Nephron progenitor cell (in vitro differentiated cells): ENCODE data around the gene VSX1.

Experiments
- DNase-seq: peaks from one replicate; pipeline ENCODE4 v3.0.0; 2021
- H3K27ac Mint-ChIP-seq: 2 replicates; pipeline ENCODE4 v1.8.0; 2021; ENCODE audit warnings: mild to moderate bottlenecking, moderate library complexity, mixed read lengths
- H3K27me3 Mint-ChIP-seq: 2 replicates; pipeline ENCODE4 v1.8.0; 2021; ENCODE audit warnings: mild to moderate bottlenecking, low read depth, mixed read lengths; ENCODE audit not compliant: poor library complexity
- H3K36me3 Mint-ChIP-seq: 2 replicates; pipeline ENCODE4 v1.8.0; 2021; ENCODE audit warnings: low read depth, mixed read lengths
- H3K4me1 Mint-ChIP-seq: 2 replicates; pipeline ENCODE4 v1.8.0; 2021; ENCODE audit warnings: mixed read lengths
- H3K4me3 Mint-ChIP-seq: 2 replicates; pipeline ENCODE4 v1.8.0; 2021; ENCODE audit warnings: mild to moderate bottlenecking, moderate library complexity, mixed read lengths
- H3K9me3 Mint-ChIP-seq: 2 replicates; pipeline ENCODE4 v1.8.0; 2021; ENCODE audit warnings: mild to moderate bottlenecking, moderate library complexity, mixed read lengths
- CTCF ChIP-seq: fragments of 200-600 bp; sonication (generic); IDR thresholded peaks from 2 replicates; pipeline ENCODE4 v1.5.0; 2021; ENCODE audit warnings: antibody characterized with exemption

The VSX1 gene

GRCh38 chr20:25081065-25081729, 744 bp downstream of the VSX1 start:
- Mint-ChIP-seq H3K4me3 (peak overlapping the region; percentile 62), H3K27ac (no peak overlapping the region), H3K36me3 (no peaks in the 10 kb centered on the region), H3K9me3 (peaks cover 11% of the 10 kb centered on the region), H3K4me1 (no peaks in the 10 kb centered on the region), H3K27me3 (peaks cover 99% of the 10 kb centered on the region)
- peak; percentile 90 for DNase-seq
- TF ChIP-seq CTCF = peak; percentile 11

GRCh38 chr20:25079171-25079570, 2.8 kb downstream of the VSX1 start:
- H3K27me3 Mint-ChIP-seq = peaks cover 97% of the 10 kb centered on the region
- H3K4me3 Mint-ChIP-seq = no peak overlapping the region
- H3K4me1 Mint-ChIP-seq = no peaks in the 10 kb centered on the region
- TF ChIP-seq CTCF = no peak
- peaks cover 4% of the 10 kb centered on the region for H3K9me3 Mint-ChIP-seq
- no peaks in the 10 kb centered on the region for H3K36me3 Mint-ChIP-seq
- no peak overlapping the region for H3K27ac Mint-ChIP-seq
- no peak for DNase-seq

GRCh38 chr20:25078662-25079061, 3.3 kb downstream of the VSX1 start:
- no peaks in the 10 kb centered on the region for H3K36me3 Mint-ChIP-seq
- peaks cover 4% of the 10 kb centered on the region for H3K9me3 Mint-ChIP-seq
- no peak for TF ChIP-seq CTCF
- no peak for DNase-seq
- no peaks in the 10 kb centered on the region for H3K4me1 Mint-ChIP-seq
- no peak overlapping the region for H3K27ac Mint-ChIP-seq
- H3K4me3 Mint-ChIP-seq = no peak overlapping the region
- H3K27me3 Mint-ChIP-seq = peaks cover 92% of the 10 kb centered on the region

GRCh38 chr20:25077610-25078169, 4.3 kb downstream of the VSX1 start:
- DNase-seq = peak; percentile 41
- no peak overlapping the region for H3K4me3 Mint-ChIP-seq

GRCh38 chr20:25076731-25077609, 5.0 kb downstream of the VSX1 start:
- peaks cover 87% of the 10 kb centered on the region for H3K27me3 Mint-ChIP-seq

More at GRCh38 chr20:25077610-25078169, 4.3 kb downstream of the VSX1 start:
- no peak for TF ChIP-seq CTCF
- H3K27ac Mint-ChIP-seq = no peak overlapping the region
- no peaks in the 10 kb centered on the region for H3K4me1 Mint-ChIP-seq
- H3K36me3 Mint-ChIP-seq = no peaks in the 10 kb centered on the region
- H3K9me3 Mint-ChIP-seq = peaks cover 4% of the 10 kb centered on the region
- H3K27me3 Mint-ChIP-seq = peaks cover 87% of the 10 kb centered on the region

More at GRCh38 chr20:25076731-25077609, 5.0 kb downstream of the VSX1 start:
- H3K4me3 Mint-ChIP-seq = no peak overlapping the region
- no peak for TF ChIP-seq CTCF
- no peak overlapping the region for H3K27ac Mint-ChIP-seq
- peaks cover 4% of the 10 kb centered on the region for H3K9me3 Mint-ChIP-seq
- no peak for DNase-seq
- H3K4me1 Mint-ChIP-seq = no peaks in the 10 kb centered on the region
- no peaks in the 10 kb centered on the region for H3K36me3 Mint-ChIP-seq
